ENCODE results near the gene WDFY4.

WDFY4 gene

GRCh38 chr10:48693206-48693605 lies 8.5 kb downstream of the WDFY4 start:
- DNase-seq: no peak

GRCh38 chr10:48694371-48695030 lies 9.8 kb downstream of the WDFY4 start:
- DNase-seq: no peak

GRCh38 chr10:48695636-48696534 lies 11.2 kb downstream of the WDFY4 start:
- no peak for DNase-seq

- no peak for DNase-seq
Measured at GRCh38 chr10:48696535-48696873, 11.8 kb downstream of the WDFY4 start.

- no peak for DNase-seq
Measured at GRCh38 chr10:48697091-48697490, 12.4 kb downstream of the WDFY4 start.

- no peak for DNase-seq
Measured at GRCh38 chr10:48697821-48698764, 13.4 kb downstream of the WDFY4 start.

DNA sequence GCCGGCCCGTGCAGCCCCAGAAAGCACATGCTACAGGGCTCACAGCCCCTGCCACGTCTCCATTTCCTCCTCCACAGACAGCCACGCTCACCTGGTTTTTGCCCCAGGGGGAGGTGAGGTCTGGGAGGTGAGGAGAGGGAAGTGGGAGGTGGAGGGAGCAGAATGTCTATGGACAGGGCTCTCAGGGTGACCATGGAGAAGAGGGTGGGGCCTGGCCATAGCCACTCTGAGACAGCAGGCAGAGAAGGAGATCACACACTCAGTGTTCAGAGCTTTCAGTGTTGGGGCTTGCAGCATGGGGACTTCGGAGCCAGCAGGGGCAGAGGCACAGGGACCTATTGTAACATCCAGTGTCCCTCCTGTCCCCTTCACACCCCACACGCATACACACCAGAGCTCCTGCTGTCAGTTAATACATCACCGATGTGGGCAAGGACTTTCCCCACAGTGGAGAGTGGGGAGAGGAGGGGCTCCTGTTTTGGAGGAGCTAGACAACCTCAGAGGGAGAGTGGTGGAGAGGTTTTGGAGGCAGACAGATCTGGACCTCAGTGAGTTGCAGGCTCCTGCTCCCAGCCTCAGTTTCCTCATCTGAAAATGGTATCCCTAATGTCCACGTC lies 14.4 kb downstream of the WDFY4 start:
- DNase-seq: no peak

- no peak for DNase-seq
Measured at GRCh38 chr10:48700071-48700470, 15.4 kb downstream of the WDFY4 start.

DNA sequence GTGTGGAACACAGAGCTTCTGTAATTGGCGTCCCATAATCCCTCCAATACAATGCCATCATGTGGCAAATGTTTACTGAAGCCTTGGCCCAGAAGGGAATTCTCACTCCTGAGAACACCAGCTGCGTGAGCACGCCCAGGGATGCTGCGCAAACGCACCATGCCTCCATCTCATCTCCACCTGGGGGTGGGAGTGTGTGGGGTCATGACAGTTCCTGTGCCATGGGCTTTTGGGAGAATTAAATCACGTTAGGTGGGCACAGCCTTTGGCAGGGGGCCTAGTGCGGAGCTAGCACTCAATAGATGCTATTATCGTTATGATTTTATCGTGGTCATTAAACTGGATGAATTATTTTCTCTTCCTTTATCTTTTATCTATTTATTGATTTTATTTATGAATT lies 15.8 kb downstream of the WDFY4 start:
- DNase-seq: no peak

DNA sequence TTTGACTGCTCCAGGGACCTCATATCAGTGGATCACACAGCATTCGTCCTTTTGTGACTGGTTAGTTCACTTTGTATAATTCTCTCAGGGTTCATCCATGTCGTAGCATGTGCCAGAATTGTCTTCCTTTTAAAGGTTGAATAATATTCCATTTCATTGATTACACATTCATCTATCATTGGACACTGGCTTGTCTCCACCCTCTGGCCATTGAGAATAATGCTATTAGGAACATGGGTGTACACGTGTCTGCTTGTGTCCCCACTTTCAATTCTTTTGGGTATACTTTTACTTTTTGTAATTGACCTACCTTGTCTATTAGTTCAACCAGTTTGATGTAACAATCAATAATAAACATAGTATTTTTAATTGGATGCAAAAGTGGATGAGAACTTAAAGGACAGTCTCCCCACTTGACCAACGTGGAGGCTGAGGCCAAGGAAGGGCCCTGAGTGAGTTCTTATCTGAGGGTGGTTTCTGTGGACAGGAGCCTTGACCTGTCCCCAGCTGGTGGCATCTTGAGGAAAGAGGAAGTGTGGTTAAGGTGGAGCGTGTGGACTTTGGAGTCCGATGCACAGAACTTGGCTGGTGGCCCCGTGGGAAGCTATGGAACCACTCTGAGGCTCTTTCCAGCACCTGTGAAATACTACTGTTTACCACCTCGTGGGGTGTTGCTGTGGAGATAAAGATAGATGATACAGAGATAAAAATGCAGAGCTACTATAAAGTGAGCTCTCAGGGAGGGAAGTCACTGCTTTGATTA lies 16.6 kb downstream of the WDFY4 start:
- no peak for DNase-seq

DNA sequence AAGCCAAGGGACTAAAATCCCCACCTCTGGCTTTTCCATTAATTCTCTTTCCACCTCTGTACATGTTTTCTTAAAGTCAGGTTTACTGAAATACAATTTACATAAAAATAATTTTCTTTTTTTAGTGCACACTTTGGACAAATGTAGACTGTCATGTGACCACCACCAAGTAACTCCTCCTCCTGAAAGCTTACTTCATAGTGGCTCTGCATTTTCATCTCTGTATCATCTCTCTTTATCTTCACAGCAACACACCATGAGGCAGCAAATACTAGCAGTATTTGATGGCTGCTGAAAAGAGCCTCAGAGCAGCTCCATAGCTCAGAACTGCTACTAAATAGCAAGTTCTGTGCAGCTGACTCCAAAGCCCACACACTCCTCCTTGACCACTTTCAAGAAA lies 17.3 kb downstream of the WDFY4 start:
- no peak for DNase-seq

GRCh38 chr10:48703531-48704122 lies 19.0 kb downstream of the WDFY4 start:
- no peak for DNase-seq

- no peak for DNase-seq
Measured at GRCh38 chr10:48704156-48704555, 19.5 kb downstream of the WDFY4 start.

- DNase-seq: no peak
Measured at GRCh38 chr10:48705401-48705938, 20.8 kb downstream of the WDFY4 start.

DNA sequence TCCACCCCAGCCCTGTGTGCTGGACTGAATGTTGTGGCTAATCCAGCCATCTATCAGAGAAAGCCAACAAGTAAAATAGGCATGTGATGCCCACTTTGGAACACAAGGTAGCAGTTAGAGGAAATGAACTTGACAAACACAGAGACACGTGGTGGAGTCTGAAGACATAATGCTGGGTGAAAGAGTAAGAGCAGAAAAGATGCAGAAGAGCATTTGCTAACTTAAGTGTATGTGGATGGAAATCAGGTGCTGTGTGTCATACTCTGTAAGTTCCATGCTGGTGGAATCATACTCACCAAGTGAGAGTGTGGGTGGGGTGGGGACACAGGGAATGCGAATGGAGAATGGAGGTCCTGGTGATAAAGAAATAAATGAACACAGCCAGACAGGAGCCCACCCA lies 22.8 kb downstream of the WDFY4 start:
- DNase-seq: no peak

GRCh38 chr10:48708144-48708543 lies 23.5 kb downstream of the WDFY4 start:
- DNase-seq: no peak

DNA sequence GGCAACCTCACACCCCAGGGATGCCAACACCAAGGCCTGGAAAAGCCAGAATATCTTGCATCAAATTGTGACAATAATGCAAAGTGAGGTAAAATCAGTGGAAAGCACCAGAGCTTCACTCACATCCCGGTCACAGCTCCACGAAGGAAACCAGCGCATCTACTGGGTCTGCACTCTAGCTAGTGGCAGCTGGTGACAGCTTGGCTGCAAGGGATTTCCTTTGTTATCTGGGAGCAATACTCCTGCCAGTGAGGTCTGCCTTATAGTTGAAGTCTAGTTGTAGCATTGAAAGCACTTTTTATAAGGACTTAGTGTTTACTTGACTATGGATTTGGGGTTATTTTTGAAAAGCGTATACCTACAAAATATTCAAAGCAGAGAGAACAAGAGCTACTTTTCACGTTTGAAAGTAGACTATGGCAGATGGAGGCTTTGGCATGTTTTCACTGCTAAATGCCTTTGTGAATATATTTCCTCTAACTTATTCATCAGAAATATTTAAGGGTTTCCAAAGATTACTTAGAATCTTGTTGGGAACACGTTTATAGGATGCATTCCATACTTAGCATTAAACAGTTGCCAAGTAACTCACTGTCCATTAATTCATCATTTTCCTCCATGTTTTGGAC lies 26.1 kb downstream of the WDFY4 start:
- DNase-seq: no peak

DNA sequence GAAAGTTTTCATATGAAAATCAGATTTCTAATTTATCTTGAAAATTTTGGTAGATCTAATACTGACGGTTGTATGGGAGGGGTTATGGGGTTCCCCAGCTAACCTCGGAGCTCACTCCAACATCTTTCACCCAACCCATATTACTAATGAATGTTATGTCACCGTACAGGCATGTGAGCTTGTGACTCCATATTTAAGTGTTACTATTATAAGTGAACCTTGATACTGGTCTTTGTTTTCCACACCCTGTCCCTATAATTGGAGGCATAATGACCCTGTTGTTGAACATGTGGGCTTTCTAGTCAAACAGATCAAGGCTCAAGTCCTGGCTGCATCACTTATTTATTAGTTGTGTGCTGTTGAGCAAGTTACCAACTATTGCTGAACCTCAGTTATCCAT lies 27.2 kb downstream of the WDFY4 start:
- DNase-seq: no peak

DNA sequence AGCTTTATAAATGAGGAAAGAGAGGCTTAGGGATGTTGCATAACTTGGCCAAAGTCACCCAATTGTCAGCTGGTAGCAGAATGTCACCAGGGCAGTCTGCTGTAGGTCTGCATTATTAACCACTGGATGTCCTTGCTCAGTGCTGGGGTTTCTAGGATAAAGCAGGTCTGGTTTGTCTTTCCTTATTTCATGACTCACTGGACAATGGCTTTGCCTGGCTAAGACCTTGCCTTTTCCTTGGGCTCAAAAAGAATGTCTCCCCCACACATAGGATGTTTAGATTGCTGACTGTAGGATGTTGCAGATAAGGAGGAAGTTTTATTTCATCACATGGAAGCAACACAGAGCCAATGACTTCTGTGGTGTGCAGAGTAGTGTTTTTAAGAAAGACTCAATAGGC lies 29.4 kb downstream of the WDFY4 start:
- no peak for DNase-seq

DNA sequence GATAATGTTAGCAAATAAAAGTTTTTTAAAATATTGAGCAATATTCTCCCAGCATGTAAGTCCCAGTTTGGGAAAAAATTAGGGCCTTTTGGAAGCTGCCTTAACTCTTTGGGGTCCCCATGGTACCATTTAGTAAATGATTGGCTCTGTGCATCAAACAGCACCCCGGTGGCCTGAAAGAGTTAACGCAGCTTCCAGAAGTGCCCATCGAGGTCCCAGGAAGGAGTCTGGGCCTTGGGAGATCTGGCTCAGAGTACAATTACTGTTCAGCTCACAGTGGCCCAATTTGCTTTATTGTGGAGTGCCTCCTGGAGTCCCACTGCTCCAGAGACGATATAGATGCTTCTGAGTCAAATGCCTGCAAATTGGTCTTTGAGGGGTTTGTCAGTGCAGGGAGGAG lies 31.7 kb downstream of the WDFY4 start:
- no peak for DNase-seq

DNA sequence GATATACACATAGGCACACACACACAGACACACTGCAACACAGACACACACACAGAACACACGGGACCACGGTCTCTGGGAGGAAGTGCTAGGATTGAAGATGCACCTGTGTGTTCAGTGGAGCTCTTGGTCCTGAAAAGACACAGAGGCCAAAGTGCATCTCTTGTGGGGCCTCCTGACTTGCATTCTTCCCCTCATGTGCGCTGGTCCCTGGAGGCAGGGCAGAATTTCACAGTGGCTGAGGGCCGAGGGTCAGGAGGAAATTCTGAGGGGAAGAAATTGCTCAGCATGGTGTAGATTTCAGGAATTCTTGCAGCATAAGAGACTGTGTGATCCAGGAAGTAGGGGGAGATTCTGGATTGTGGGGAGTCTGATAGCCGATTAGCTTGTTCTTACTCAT lies 35.9 kb downstream of the WDFY4 start:
- no peak for DNase-seq

All from activated CD8-positive, alpha-beta memory T cell treated with anti-CD3 and anti-CD28 coated beads, Interleukin-2, amount 50 U/mL, for 48 hours (primary cell).